ENCODE results near the gene MLYCD.

MLYCD gene

GRCh38 chr16:83898463-83899271, at the start of gene MLYCD:
MLYCD (plus strand) TSS chr16:83899115; CDS start chr16:83899145, 30 bp downstream.
- Histone ChIP-seq H3K36me3 (ENCODE audit: control insufficient read depth in 2 of 2, insufficient read depth in 2 of 2, low read length in 2 of 2) (no peaks in the 10 kb centered on the region), H3K4me3 (ENCODE audit: low read length in 2 of 2) (peak within 1 kb of the TSS; percentile 79 to 84), H3K27ac (ENCODE audit: low read depth in 2 of 2, low read length in 2 of 2) (peak within 1 kb of the TSS; percentile 71 to 84), H3K9me3 (ENCODE audit: control insufficient read depth in 2 of 2, low read length in 2 of 2) (no peaks in the 10 kb centered on the region), H3K9ac (ENCODE audit: low read depth in 1 of 2, low read length in 2 of 2) (peak within 1 kb of the TSS; percentile 75 to 78), H3K27me3 (ENCODE audit: control insufficient read depth in 2 of 2, insufficient read depth in 2 of 2, low read length in 2 of 2) (peaks cover 0 to 4% of the 10 kb centered on the region in 2 donors), H3K4me1 (ENCODE audit: control insufficient read depth in 2 of 2, insufficient read depth in 2 of 2, low read length in 2 of 2) (peaks cover 12 to 15% of the 10 kb centered on the region in 2 donors)

- Histone ChIP-seq H3K4me1 (ENCODE audit: control insufficient read depth in 2 of 2, insufficient read depth in 2 of 2, low read length in 2 of 2) (no peaks in the 10 kb centered on the region), H3K4me3 (ENCODE audit: low read length in 2 of 2) (no peak overlapping the region), H3K9me3 (ENCODE audit: control insufficient read depth in 2 of 2, low read length in 2 of 2) (no peaks in the 10 kb centered on the region), H3K9ac (ENCODE audit: low read depth in 1 of 2, low read length in 2 of 2) (no peak overlapping the region), H3K27me3 (ENCODE audit: control insufficient read depth in 2 of 2, insufficient read depth in 2 of 2, low read length in 2 of 2) (no peaks in the 10 kb centered on the region), H3K27ac (ENCODE audit: low read depth in 2 of 2, low read length in 2 of 2) (no peak overlapping the region), H3K36me3 (ENCODE audit: control insufficient read depth in 2 of 2, insufficient read depth in 2 of 2, low read length in 2 of 2) (no peaks in the 10 kb centered on the region)
Measured at GRCh38 chr16:83849421-83849820, 49.5 kb upstream of the MLYCD start.

- Histone ChIP-seq H3K9me3 (ENCODE audit: control insufficient read depth in 2 of 2, low read length in 2 of 2) (no peaks in the 10 kb centered on the region), H3K4me1 (ENCODE audit: control insufficient read depth in 2 of 2, insufficient read depth in 2 of 2, low read length in 2 of 2) (no peaks in the 10 kb centered on the region), H3K27ac (ENCODE audit: low read depth in 2 of 2, low read length in 2 of 2) (no peak overlapping the region), H3K36me3 (ENCODE audit: control insufficient read depth in 2 of 2, insufficient read depth in 2 of 2, low read length in 2 of 2) (no peaks in the 10 kb centered on the region), H3K27me3 (ENCODE audit: control insufficient read depth in 2 of 2, insufficient read depth in 2 of 2, low read length in 2 of 2) (no peaks in the 10 kb centered on the region), H3K9ac (ENCODE audit: low read depth in 1 of 2, low read length in 2 of 2) (no peak overlapping the region), H3K4me3 (ENCODE audit: low read length in 2 of 2) (no peak overlapping the region)
Measured at GRCh38 chr16:83850947-83851346, 48.0 kb upstream of the MLYCD start.

- H3K27ac ChIP-seq (ENCODE audit: low read depth in 2 of 2, low read length in 2 of 2): no peak overlapping the region
- no peaks in the 10 kb centered on the region for H3K36me3 ChIP-seq (ENCODE audit: control insufficient read depth in 2 of 2, insufficient read depth in 2 of 2, low read length in 2 of 2)
- H3K27me3 ChIP-seq (ENCODE audit: control insufficient read depth in 2 of 2, insufficient read depth in 2 of 2, low read length in 2 of 2): no peaks in the 10 kb centered on the region
- H3K4me3 ChIP-seq (ENCODE audit: low read length in 2 of 2): no peak overlapping the region
- no peaks in the 10 kb centered on the region for H3K4me1 ChIP-seq (ENCODE audit: control insufficient read depth in 2 of 2, insufficient read depth in 2 of 2, low read length in 2 of 2)
- no peak overlapping the region for H3K9ac ChIP-seq (ENCODE audit: low read depth in 1 of 2, low read length in 2 of 2)
- H3K9me3 ChIP-seq (ENCODE audit: control insufficient read depth in 2 of 2, low read length in 2 of 2): no peaks in the 10 kb centered on the region
Measured at GRCh38 chr16:83851473-83851872, 47.4 kb upstream of the MLYCD start.

GRCh38 chr16:83852774-83853173, 46.1 kb upstream of the MLYCD start:
- Histone ChIP-seq H3K27me3 (ENCODE audit: control insufficient read depth in 2 of 2, insufficient read depth in 2 of 2, low read length in 2 of 2) (no peaks in the 10 kb centered on the region), H3K4me3 (ENCODE audit: low read length in 2 of 2) (no peak overlapping the region), H3K9ac (ENCODE audit: low read depth in 1 of 2, low read length in 2 of 2) (no peak overlapping the region), H3K27ac (ENCODE audit: low read depth in 2 of 2, low read length in 2 of 2) (no peak overlapping the region), H3K36me3 (ENCODE audit: control insufficient read depth in 2 of 2, insufficient read depth in 2 of 2, low read length in 2 of 2) (no peaks in the 10 kb centered on the region), H3K4me1 (ENCODE audit: control insufficient read depth in 2 of 2, insufficient read depth in 2 of 2, low read length in 2 of 2) (no peaks in the 10 kb centered on the region), H3K9me3 (ENCODE audit: control insufficient read depth in 2 of 2, low read length in 2 of 2) (no peaks in the 10 kb centered on the region)

- Histone ChIP-seq H3K9me3 (ENCODE audit: control insufficient read depth in 2 of 2, low read length in 2 of 2) (no peaks in the 10 kb centered on the region), H3K36me3 (ENCODE audit: control insufficient read depth in 2 of 2, insufficient read depth in 2 of 2, low read length in 2 of 2) (no peaks in the 10 kb centered on the region), H3K9ac (ENCODE audit: low read depth in 1 of 2, low read length in 2 of 2) (no peak overlapping the region), H3K27me3 (ENCODE audit: control insufficient read depth in 2 of 2, insufficient read depth in 2 of 2, low read length in 2 of 2) (no peaks in the 10 kb centered on the region), H3K27ac (ENCODE audit: low read depth in 2 of 2, low read length in 2 of 2) (no peak overlapping the region), H3K4me3 (ENCODE audit: low read length in 2 of 2) (no peak overlapping the region), H3K4me1 (ENCODE audit: control insufficient read depth in 2 of 2, insufficient read depth in 2 of 2, low read length in 2 of 2) (no peaks in the 10 kb centered on the region)
Measured at GRCh38 chr16:83853834-83854233, 45.1 kb upstream of the MLYCD start.

- no peaks in the 10 kb centered on the region for H3K9me3 ChIP-seq (ENCODE audit: control insufficient read depth in 2 of 2, low read length in 2 of 2)
- no peaks in the 10 kb centered on the region for H3K27me3 ChIP-seq (ENCODE audit: control insufficient read depth in 2 of 2, insufficient read depth in 2 of 2, low read length in 2 of 2)
- no peaks in the 10 kb centered on the region for H3K4me1 ChIP-seq (ENCODE audit: control insufficient read depth in 2 of 2, insufficient read depth in 2 of 2, low read length in 2 of 2)
Measured at GRCh38 chr16:83854420-83854819, 44.5 kb upstream of the MLYCD start.

GRCh38 chr16:83856792-83857191, 42.1 kb upstream of the MLYCD start:
- Histone ChIP-seq H3K9ac (ENCODE audit: low read depth in 1 of 2, low read length in 2 of 2) (no peak overlapping the region), H3K4me3 (ENCODE audit: low read length in 2 of 2) (no peak overlapping the region), H3K27me3 (ENCODE audit: control insufficient read depth in 2 of 2, insufficient read depth in 2 of 2, low read length in 2 of 2) (no peaks in the 10 kb centered on the region), H3K36me3 (ENCODE audit: control insufficient read depth in 2 of 2, insufficient read depth in 2 of 2, low read length in 2 of 2) (no peaks in the 10 kb centered on the region), H3K9me3 (ENCODE audit: control insufficient read depth in 2 of 2, low read length in 2 of 2) (no peaks in the 10 kb centered on the region), H3K27ac (ENCODE audit: low read depth in 2 of 2, low read length in 2 of 2) (no peak overlapping the region), H3K4me1 (ENCODE audit: control insufficient read depth in 2 of 2, insufficient read depth in 2 of 2, low read length in 2 of 2) (no peaks in the 10 kb centered on the region)

More at GRCh38 chr16:83854420-83854819, 44.5 kb upstream of the MLYCD start:
- H3K4me3 ChIP-seq (ENCODE audit: low read length in 2 of 2): no peak overlapping the region
- no peak overlapping the region for H3K9ac ChIP-seq (ENCODE audit: low read depth in 1 of 2, low read length in 2 of 2)
- no peak overlapping the region for H3K27ac ChIP-seq (ENCODE audit: low read depth in 2 of 2, low read length in 2 of 2)
- no peaks in the 10 kb centered on the region for H3K36me3 ChIP-seq (ENCODE audit: control insufficient read depth in 2 of 2, insufficient read depth in 2 of 2, low read length in 2 of 2)

- Histone ChIP-seq H3K9ac (ENCODE audit: low read depth in 1 of 2, low read length in 2 of 2) (no peak overlapping the region), H3K27ac (ENCODE audit: low read depth in 2 of 2, low read length in 2 of 2) (no peak overlapping the region), H3K9me3 (ENCODE audit: control insufficient read depth in 2 of 2, low read length in 2 of 2) (no peaks in the 10 kb centered on the region), H3K36me3 (ENCODE audit: control insufficient read depth in 2 of 2, insufficient read depth in 2 of 2, low read length in 2 of 2) (no peaks in the 10 kb centered on the region), H3K27me3 (ENCODE audit: control insufficient read depth in 2 of 2, insufficient read depth in 2 of 2, low read length in 2 of 2) (no peaks in the 10 kb centered on the region), H3K4me1 (ENCODE audit: control insufficient read depth in 2 of 2, insufficient read depth in 2 of 2, low read length in 2 of 2) (no peaks in the 10 kb centered on the region), H3K4me3 (ENCODE audit: low read length in 2 of 2) (no peak overlapping the region)
Measured at GRCh38 chr16:83859265-83859664, 39.6 kb upstream of the MLYCD start.

- Histone ChIP-seq H3K4me3 (ENCODE audit: low read length in 2 of 2) (no peak overlapping the region), H3K27me3 (ENCODE audit: control insufficient read depth in 2 of 2, insufficient read depth in 2 of 2, low read length in 2 of 2) (no peaks in the 10 kb centered on the region), H3K4me1 (ENCODE audit: control insufficient read depth in 2 of 2, insufficient read depth in 2 of 2, low read length in 2 of 2) (no peaks in the 10 kb centered on the region), H3K9me3 (ENCODE audit: control insufficient read depth in 2 of 2, low read length in 2 of 2) (no peaks in the 10 kb centered on the region), H3K36me3 (ENCODE audit: control insufficient read depth in 2 of 2, insufficient read depth in 2 of 2, low read length in 2 of 2) (no peaks in the 10 kb centered on the region), H3K9ac (ENCODE audit: low read depth in 1 of 2, low read length in 2 of 2) (no peak overlapping the region), H3K27ac (ENCODE audit: low read depth in 2 of 2, low read length in 2 of 2) (no peak overlapping the region)
Measured at GRCh38 chr16:83862661-83863060, 36.3 kb upstream of the MLYCD start.

Measured in mucosa of rectum (tissue), 2 donors.